Gastroesophageal sphincter (tissue), 4 donors: ENCODE data around the gene TACR2. TPM values are rescaled to one million over a fixed set of nuclear protein-coding genes. Genes with fewer than 3 reads are reported as not detected.

ENCODE experiments used
- ATAC-seq: fragments of 150-250 bp; one replicate; pipeline ENCODE4 v1.9.1; 2016; ENCODE audit warnings: mild to moderate bottlenecking, moderate library complexity
- H3K27ac ChIP-seq, 4 donors: fragments of 200-600 bp; sonication (generic) in 3 of 4; 1 replicate in 3 of 4; 2 replicates in 1 of 4; pipeline ENCODE4 v1.5.1; 2016 to 2019
- H3K27me3 ChIP-seq: fragments of 200-600 bp; sonication (generic); one replicate; pipeline ENCODE4 v1.5.1; 2019
- H3K36me3 ChIP-seq, 2 donors: fragments of 200-600 bp; sonication (generic); one replicate each; pipeline ENCODE4 v1.5.1; 2019; ENCODE audit warnings: control low read depth in 1 of 2
- H3K4me1 ChIP-seq, 3 donors: fragments of 200-600 bp; sonication (generic); 1 replicate in 2 of 3; 2 replicates in 1 of 3; pipeline ENCODE4 v1.5.1; 2016 to 2019; ENCODE audit warnings: control low read depth in 2 of 3
- H3K4me3 ChIP-seq, 2 donors: fragments of 200-600 bp; sonication (generic); one replicate each; pipeline ENCODE4 v1.5.1; 2019; ENCODE audit warnings: mild to moderate bottlenecking in 1 of 2, moderate library complexity in 1 of 2
- H3K9me3 ChIP-seq, 3 donors: fragments of 200-600 bp; sonication (generic); one replicate each; pipeline ENCODE4 v1.5.1; 2017 to 2019; ENCODE audit warnings: control low read depth in 2 of 3
- EP300 ChIP-seq: sonication (generic); formaldehyde crosslinking; IDR thresholded peaks from one replicate; pipeline ENCODE4 v1.6.1; 2017; ENCODE audit warnings: antibody characterized with exemption, mild to moderate bottlenecking
- POLR2A ChIP-seq, 2 donors: fragments of 450-650 bp; IDR thresholded peaks; one replicate each; pipeline ENCODE4 v1.6.1; 2017; ENCODE audit warnings: antibody characterized with exemption in 2 of 2, mild to moderate bottlenecking in 2 of 2, moderate library complexity in 1 of 2
- POLR2AphosphoS5 ChIP-seq: sonication (generic); formaldehyde crosslinking; IDR thresholded peaks from one replicate; pipeline ENCODE4 v1.6.1; 2017; ENCODE audit warnings: antibody characterized with exemption
- WGBS, 2 donors: methylation state at CpG; one replicate each; pipeline ENCODE4 v1.1.5; 2018; ENCODE audit warnings: low coverage in 1 of 2; 5-methylcytosine and 5-hydroxymethylcytosine counted together
- total RNA-seq, 4 donors: library from RNA; depleted of rRNA; stranded (reverse); fragments of >200 nt; gene quantifications; one replicate each; pipeline ENCODE4 v1.1.0, GENCODE V29; 2016
- TF ChIP-seq, protein P1 (sequence below), 4 experiments: fragments of 200-600 bp in 2 of 4; fragments of 450-650 bp in 2 of 4; sonication (generic) in 1 of 4; IDR thresholded peaks; one replicate each; pipeline ENCODE4 v1.5.1; 2017 to 2019; ENCODE audit warnings: antibody characterized with exemption in 4 of 4, mild to moderate bottlenecking in 2 of 4, moderate library complexity in 2 of 4

TACR2 gene
- total RNA-seq, 4 donors from 2014 or later, result 37.1 to 176 (median 122) TPM

DNA sequence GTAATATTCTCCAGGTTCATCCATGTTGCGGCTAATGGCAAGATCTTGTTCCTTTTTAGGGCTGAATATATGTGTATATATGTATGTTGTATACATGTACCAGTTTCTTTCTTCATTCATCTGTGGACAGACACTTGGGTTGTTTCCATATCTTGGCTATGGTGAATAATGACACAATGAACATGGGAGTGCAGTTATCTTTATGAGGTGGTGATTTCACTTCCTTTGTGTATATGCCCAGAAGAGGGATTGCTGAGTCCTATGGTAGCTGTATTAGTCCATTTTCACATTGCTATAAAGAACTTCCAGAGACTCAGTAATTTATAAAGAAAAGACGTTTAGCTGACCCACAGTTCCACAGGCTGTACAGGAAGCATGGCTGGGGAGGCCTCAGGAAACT, 17.5 kb upstream of the TACR2 start:
- TF ChIP-seq POLR2AphosphoS5, result no peak
- no peak for TF ChIP-seq POLR2A (IDR thresholded peaks at IDR 0.05)
- no peak for TF ChIP-seq EP300
- TF ChIP-seq, protein P1, sequence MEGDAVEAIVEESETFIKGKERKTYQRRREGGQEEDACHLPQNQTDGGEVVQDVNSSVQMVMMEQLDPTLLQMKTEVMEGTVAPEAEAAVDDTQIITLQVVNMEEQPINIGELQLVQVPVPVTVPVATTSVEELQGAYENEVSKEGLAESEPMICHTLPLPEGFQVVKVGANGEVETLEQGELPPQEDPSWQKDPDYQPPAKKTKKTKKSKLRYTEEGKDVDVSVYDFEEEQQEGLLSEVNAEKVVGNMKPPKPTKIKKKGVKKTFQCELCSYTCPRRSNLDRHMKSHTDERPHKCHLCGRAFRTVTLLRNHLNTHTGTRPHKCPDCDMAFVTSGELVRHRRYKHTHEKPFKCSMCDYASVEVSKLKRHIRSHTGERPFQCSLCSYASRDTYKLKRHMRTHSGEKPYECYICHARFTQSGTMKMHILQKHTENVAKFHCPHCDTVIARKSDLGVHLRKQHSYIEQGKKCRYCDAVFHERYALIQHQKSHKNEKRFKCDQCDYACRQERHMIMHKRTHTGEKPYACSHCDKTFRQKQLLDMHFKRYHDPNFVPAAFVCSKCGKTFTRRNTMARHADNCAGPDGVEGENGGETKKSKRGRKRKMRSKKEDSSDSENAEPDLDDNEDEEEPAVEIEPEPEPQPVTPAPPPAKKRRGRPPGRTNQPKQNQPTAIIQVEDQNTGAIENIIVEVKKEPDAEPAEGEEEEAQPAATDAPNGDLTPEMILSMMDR (IDR thresholded peaks at IDR 0.05), result no peak
- Histone ChIP-seq H3K9me3 (no peaks in the 10 kb centered on the region), H3K27me3 (no peaks in the 10 kb centered on the region), H3K27ac (no peak overlapping the region), H3K4me1 (peaks cover 0 to 8% (median 4%) of the 10 kb centered on the region in 3 donors), H3K4me3 (no peak overlapping the region), H3K36me3 (peaks cover 0 to 6% of the 10 kb centered on the region in 2 donors)
- WGBS, 2 donors, result 80 to 83% methylated on average over 2 of the region's 2 CpGs
- no peak for ATAC-seq

GRCh38 chr10:69428165-69428564, 11.4 kb upstream of the TACR2 start:
- WGBS, 2 donors, result 65 to 78% methylated on average over 2 to 7 of the region's 8 CpGs
- Histone ChIP-seq H3K27me3 (no peaks in the 10 kb centered on the region), H3K4me3 (no peak overlapping the region), H3K36me3 (no peaks in the 10 kb centered on the region), H3K4me1 (peaks cover 0 to 28% (median 0%) of the 10 kb centered on the region in 3 donors), H3K27ac (peak overlapping the region in 3 of 4 donors; percentile 16 to 96 (median 20)), H3K9me3 (no peaks in the 10 kb centered on the region)
- TF ChIP-seq EP300 (no peak), POLR2A (IDR thresholded peaks at IDR 0.05) (no peak), POLR2AphosphoS5 (no peak)
- TF ChIP-seq, protein P1 (IDR thresholded peaks at IDR 0.05), result no peak
- ATAC-seq, result no peak

DNA sequence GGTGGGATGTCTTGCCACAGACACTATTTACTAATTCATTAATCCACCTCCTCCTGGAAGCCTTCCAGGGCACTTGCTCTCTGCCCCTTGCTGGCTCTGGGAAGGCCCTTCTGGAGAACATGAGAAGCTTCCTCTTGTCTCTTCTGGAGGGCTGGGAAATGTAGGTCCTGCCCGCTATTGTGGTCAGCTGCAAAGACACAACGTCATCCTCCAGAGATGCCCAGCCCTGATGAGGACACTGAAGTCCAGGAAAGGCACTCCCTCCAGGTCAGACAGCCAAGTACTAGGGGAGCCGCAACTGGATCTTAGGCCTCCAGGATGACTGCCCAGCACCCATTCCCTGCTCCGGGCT, 9.6 kb upstream of the TACR2 start:
- no peak overlapping the region for H3K4me3 ChIP-seq
- peak overlapping the region; percentile 44 to 96 (median 88) for H3K27ac ChIP-seq
- H3K4me1 ChIP-seq, result peaks cover 0 to 45% (median 0%) of the 10 kb centered on the region in 3 donors
- TF ChIP-seq POLR2AphosphoS5, result peak; percentile 74
- TF ChIP-seq, protein P1 (IDR thresholded peaks at IDR 0.05), result no peak
- H3K36me3 ChIP-seq, result no peaks in the 10 kb centered on the region
- H3K9me3 ChIP-seq, result no peaks in the 10 kb centered on the region
- peak; percentile 45 for ATAC-seq
- WGBS, 2 donors, result 58 to 100% methylated on average over 1 to 2 of the region's 4 CpGs
- no peaks in the 10 kb centered on the region for H3K27me3 ChIP-seq

DNA sequence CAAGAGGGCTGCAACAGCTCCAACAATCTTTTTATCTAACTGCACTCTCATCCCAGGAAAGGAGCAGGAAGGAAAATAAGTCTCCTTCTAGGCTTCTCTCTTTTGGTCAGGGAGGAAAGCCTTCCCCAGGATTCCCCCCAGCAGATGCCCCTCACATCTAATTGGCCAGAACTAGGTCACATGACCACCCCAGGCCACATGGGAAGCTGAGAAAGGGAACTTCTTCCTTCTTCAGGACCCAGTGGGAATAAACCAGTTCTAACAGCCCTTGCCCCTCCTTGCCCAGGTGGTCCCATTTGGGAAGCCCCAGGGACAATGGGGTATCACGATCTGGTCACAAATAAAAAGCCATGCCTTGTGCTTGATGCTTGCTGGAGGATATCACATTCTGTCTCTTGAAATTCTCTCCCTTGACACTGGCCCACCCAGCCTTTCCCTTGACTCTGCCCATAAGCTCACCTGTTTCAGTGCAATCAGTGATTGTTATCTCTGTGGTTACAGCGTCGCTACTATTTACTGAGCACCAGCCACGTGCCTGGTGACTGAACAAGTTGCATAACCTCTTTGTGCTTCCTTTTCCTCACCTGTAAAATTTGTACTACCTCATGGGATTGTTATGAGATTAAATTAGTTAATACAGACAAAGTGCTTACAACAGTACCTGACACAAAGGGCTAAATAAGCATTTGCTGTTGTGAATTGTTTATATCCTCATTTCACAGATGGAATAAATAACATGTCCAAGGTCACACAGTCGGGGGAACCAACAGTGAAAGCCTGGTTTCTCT, 9.0 kb upstream of the TACR2 start:
- ATAC-seq, result no peak
- WGBS, 2 donors, result 46 to 72% methylated on average over 4 to 5 of the region's 5 CpGs
- TF ChIP-seq, protein P1 (IDR thresholded peaks at IDR 0.05), result no peak
- TF ChIP-seq POLR2AphosphoS5 (no peak), EP300 (no peak), POLR2A (IDR thresholded peaks at IDR 0.05) (no peak)
- no peaks in the 10 kb centered on the region for H3K36me3 ChIP-seq
- H3K4me1 ChIP-seq, result peaks cover 0 to 51% (median 0%) of the 10 kb centered on the region in 3 donors
- peak overlapping the region; percentile 44 to 96 (median 88) for H3K27ac ChIP-seq
- H3K4me3 ChIP-seq, result no peak overlapping the region
- H3K9me3 ChIP-seq, result no peaks in the 10 kb centered on the region
- no peaks in the 10 kb centered on the region for H3K27me3 ChIP-seq

DNA sequence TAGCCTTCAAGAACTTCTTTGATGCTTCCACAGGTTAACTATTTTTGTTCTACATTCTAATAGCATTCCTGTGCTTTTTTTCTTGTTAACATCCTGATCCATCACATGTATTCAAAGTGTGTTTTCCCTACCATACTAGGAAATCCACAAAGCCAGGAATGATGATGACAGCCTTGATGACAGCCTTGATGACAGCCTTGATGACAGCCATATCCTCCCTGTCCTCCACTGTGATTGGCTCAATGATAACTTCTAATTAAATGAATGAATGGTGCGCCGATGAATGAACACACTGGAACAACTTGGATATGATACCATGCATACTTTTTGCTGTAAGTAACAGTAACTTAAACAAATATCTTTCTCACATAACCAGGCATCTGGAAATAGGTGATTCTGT, 8.3 kb upstream of the TACR2 start:
- no peaks in the 10 kb centered on the region for H3K36me3 ChIP-seq
- H3K27me3 ChIP-seq, result no peaks in the 10 kb centered on the region
- 75 to 100% methylated on average over 2 of the region's 2 CpGs for WGBS, 2 donors
- peaks cover 0 to 58% (median 0%) of the 10 kb centered on the region in 3 donors for H3K4me1 ChIP-seq
- TF ChIP-seq POLR2A (IDR thresholded peaks at IDR 0.05) (no peak), POLR2AphosphoS5 (no peak), EP300 (no peak)
- TF ChIP-seq, protein P1 (IDR thresholded peaks at IDR 0.05), result no peak
- ATAC-seq, result no peak
- no peak overlapping the region for H3K4me3 ChIP-seq
- H3K27ac ChIP-seq, result peak overlapping the region in 3 of 4 donors; percentile 84 to 96 (median 92)
- no peaks in the 10 kb centered on the region for H3K9me3 ChIP-seq
